T-helper 1 cell treated with Interleukin-12 subunit alpha and Interleukin-12 subunit beta and Interleukin-4 antibody, amounts not matched to agents 30 ng/mL and 1 ng/mL, for 36 hours (primary cell): ENCODE measurements around the gene CHCHD3. TPM values are rescaled to one million over a fixed set of nuclear protein-coding genes. Genes with fewer than 3 reads are reported as not detected.
"Not testable (repeated sequence)": the region's sequence is repeated elsewhere in the genome, so short reads cannot be mapped to it uniquely, and the experiment has no call there.

Experiments
- intact Hi-C: fragments of 100-400 bp; cut with micrococcal nuclease; formaldehyde crosslinking; loops from one replicate; pipeline ENCODE4 v1.15.1; 2024
- total RNA-seq: library from RNA; stranded (reverse); gene quantifications from 2 replicates; pipeline ENCODE4 v1.2.3, GENCODE V29; 2022

The CHCHD3 gene
- total RNA-seq, 1 donor from 2014 or later = 52.8 TPM

- intact Hi-C loops = no loop called here
Measured at GRCh38 chr7:132907380-132907940, 174.4 kb downstream of the CHCHD3 start.

GRCh38 chr7:132906193-132906835, 175.6 kb downstream of the CHCHD3 start:
- intact Hi-C loops = no loop called here

GRCh38 chr7:132905136-132905535, 176.8 kb downstream of the CHCHD3 start:
- intact Hi-C loops = not testable (repeated sequence)

GRCh38 chr7:132904209-132904608, 177.7 kb downstream of the CHCHD3 start:
- intact Hi-C loops = no loop called here

GRCh38 chr7:132902294-132902693, 179.6 kb downstream of the CHCHD3 start:
- intact Hi-C loops = not testable (repeated sequence)

GRCh38 chr7:132901241-132901640, 180.6 kb downstream of the CHCHD3 start:
- intact Hi-C loops = no loop called here

GRCh38 chr7:132899833-132900232, 182.1 kb downstream of the CHCHD3 start:
- intact Hi-C loops = no loop called here

GRCh38 chr7:132898641-132899175, 183.2 kb downstream of the CHCHD3 start:
- intact Hi-C loops = not testable (repeated sequence)

- intact Hi-C loops = no loop called here
Measured at GRCh38 chr7:132897093-132897687, 184.7 kb downstream of the CHCHD3 start.

GRCh38 chr7:132895231-132895630, 186.7 kb downstream of the CHCHD3 start:
- intact Hi-C loops = no loop called here

- intact Hi-C loops = no loop called here
Measured at GRCh38 chr7:132893560-132893959, 188.3 kb downstream of the CHCHD3 start.

GRCh38 chr7:132892744-132893143, 189.1 kb downstream of the CHCHD3 start:
- intact Hi-C loops = not testable (repeated sequence)

GRCh38 chr7:132891554-132891953, 190.3 kb downstream of the CHCHD3 start:
- intact Hi-C loops = no loop called here

GRCh38 chr7:132882714-132883428, 199.0 kb downstream of the CHCHD3 start:
- intact Hi-C loops = loop anchor here (10.0 kb wide), 1 partner anchor 228 kb away; no protein-coding TSS in a partner anchor

- intact Hi-C loops = loop anchor here (10.0 kb wide), 1 partner anchor 227 kb away; no protein-coding TSS in a partner anchor
Measured at GRCh38 chr7:132881317-132881716, 200.6 kb downstream of the CHCHD3 start.

- intact Hi-C loops = no loop called here
Measured at GRCh38 chr7:132879579-132879978, 202.3 kb downstream of the CHCHD3 start.

GRCh38 chr7:132878204-132878919, 203.5 kb downstream of the CHCHD3 start:
- intact Hi-C loops = no loop called here

- intact Hi-C loops = no loop called here
Measured at GRCh38 chr7:132877573-132877972, 204.3 kb downstream of the CHCHD3 start.

- intact Hi-C loops = no loop called here
Measured at GRCh38 chr7:132876576-132876975, 205.3 kb downstream of the CHCHD3 start.

GRCh38 chr7:132872034-132872433, 209.9 kb downstream of the CHCHD3 start:
- intact Hi-C loops = no loop called here

- intact Hi-C loops = no loop called here
Measured at GRCh38 chr7:132871419-132871818, 210.5 kb downstream of the CHCHD3 start.
